Progenitor cell of endocrine pancreas (in vitro differentiated cells): Measurements from ENCODE around the gene MAST4. TPM values are rescaled to one million over a fixed set of nuclear protein-coding genes. Genes with fewer than 3 reads are reported as not detected.

ENCODE experiments used
- DNase-seq: peaks from one replicate; pipeline ENCODE4 v3.0.0; 2021; ENCODE audit warnings: low spot score; ENCODE audit not compliant: unreplicated experiment
- H3K27ac Mint-ChIP-seq: 2 replicates; pipeline ENCODE4 v1.8.0; 2021; ENCODE audit warnings: mild to moderate bottlenecking, moderate library complexity, mixed read lengths
- H3K27me3 Mint-ChIP-seq: 2 replicates; pipeline ENCODE4 v1.8.0; 2021; ENCODE audit warnings: mixed read lengths
- H3K36me3 Mint-ChIP-seq: 2 replicates; pipeline ENCODE4 v1.8.0; 2022; ENCODE audit warnings: mixed read lengths; ENCODE audit not compliant: insufficient read depth
- H3K4me1 Mint-ChIP-seq: 2 replicates; pipeline ENCODE4 v1.8.0; 2021; ENCODE audit warnings: low read depth, mixed read lengths
- H3K4me3 Mint-ChIP-seq: 2 replicates; pipeline ENCODE4 v1.8.0; 2021; ENCODE audit warnings: low read depth, mild to moderate bottlenecking, moderate library complexity, mixed read lengths
- H3K9me3 Mint-ChIP-seq: 2 replicates; pipeline ENCODE4 v1.8.0; 2021; ENCODE audit warnings: low read depth, mixed read lengths
- CTCF ChIP-seq: fragments of 200-600 bp; sonication (generic); IDR thresholded peaks from one replicate; pipeline ENCODE4 v1.5.0; 2021; ENCODE audit warnings: antibody characterized with exemption, mild to moderate bottlenecking; ENCODE audit not compliant: unreplicated experiment
- total RNA-seq: library from RNA; stranded (reverse); gene quantifications from 2 replicates; pipeline ENCODE4 v1.2.1, GENCODE V29; 2021

Gene MAST4
- total RNA-seq, 1 donor from 2014 or later: 45.3 TPM

- Mint-ChIP-seq H3K9me3 (no peaks in the 10 kb centered on the region), H3K4me3 (no peak overlapping the region)
- no peak for DNase-seq
Observed at GRCh38 chr5:66851306-66851705, 255.1 kb downstream of the MAST4 start.

GRCh38 chr5:66854416-66854815, 258.2 kb downstream of the MAST4 start:
- no peak overlapping the region for H3K4me3 Mint-ChIP-seq
- DNase-seq: no peak
- no peak for TF ChIP-seq CTCF
- no peaks in the 10 kb centered on the region for H3K36me3 Mint-ChIP-seq
- no peaks in the 10 kb centered on the region for H3K4me1 Mint-ChIP-seq
- H3K27me3 Mint-ChIP-seq: no peaks in the 10 kb centered on the region
- no peak overlapping the region for H3K27ac Mint-ChIP-seq
- H3K9me3 Mint-ChIP-seq: no peaks in the 10 kb centered on the region

More at GRCh38 chr5:66851306-66851705, 255.1 kb downstream of the MAST4 start:
- TF ChIP-seq CTCF: no peak
- no peak overlapping the region for H3K27ac Mint-ChIP-seq
- no peaks in the 10 kb centered on the region for H3K36me3 Mint-ChIP-seq
- H3K27me3 Mint-ChIP-seq: no peaks in the 10 kb centered on the region
- no peaks in the 10 kb centered on the region for H3K4me1 Mint-ChIP-seq

- Mint-ChIP-seq H3K4me3 (no peak overlapping the region), H3K36me3 (no peaks in the 10 kb centered on the region), H3K27me3 (no peaks in the 10 kb centered on the region), H3K4me1 (no peaks in the 10 kb centered on the region), H3K27ac (no peak overlapping the region), H3K9me3 (no peaks in the 10 kb centered on the region)
- no peak for DNase-seq
- TF ChIP-seq CTCF: no peak
Observed at GRCh38 chr5:66856041-66856805, 260.0 kb downstream of the MAST4 start.

- Mint-ChIP-seq H3K27ac (no peak overlapping the region), H3K36me3 (no peaks in the 10 kb centered on the region)
Observed at GRCh38 chr5:66859526-66859925, 263.3 kb downstream of the MAST4 start.

More at GRCh38 chr5:66859526-66859925, 263.3 kb downstream of the MAST4 start:
- Mint-ChIP-seq H3K27me3 (no peaks in the 10 kb centered on the region), H3K9me3 (no peaks in the 10 kb centered on the region), H3K4me1 (no peaks in the 10 kb centered on the region), H3K4me3 (no peak overlapping the region)
- DNase-seq: no peak
- no peak for TF ChIP-seq CTCF
